Endothelial cell of umbilical vein (primary cell): ENCODE measurements around the gene LMTK2. TPM values are rescaled to one million over a fixed set of nuclear protein-coding genes. Genes with fewer than 3 reads are reported as not detected.

Source experiments
- BruUV-seq: library from RNA; stranded (reverse); fragments of 400-500 nt; replicated peaks from 2 replicates; lab custom pipeline; 2021; lab: Mats Ljungman, UMichigan
- CTCF ChIA-PET: fragments of 300-600, 350-600 bp; sonication (Branson Sonifier 250); formaldehyde crosslinking; loops from one replicate; lab custom pipeline; 2021; ENCODE audit warnings: antibody characterized with exemption, inconsistent platforms; lab: Charles Lee
- POLR2A ChIA-PET: fragments of 300-600, 350-600 bp; sonication (Branson Sonifier 250); formaldehyde crosslinking; loops from one replicate; lab custom pipeline; 2021; ENCODE audit warnings: antibody characterized with exemption, inconsistent platforms; lab: Charles Lee
- DNase-seq: peaks from one replicate; pipeline ENCODE4 v3.0.0-alpha.2; 2011; ENCODE audit warnings: low read depth, low spot score
- FAIRE-seq: peaks from 2 replicates; lab custom pipeline; 2011; peaks lifted over from hg19 to GRCh38; lab: Jason Lieb, UNC
- H2AFZ ChIP-seq: 2 replicates; pipeline ENCODE4 v1.6.0; 2012; ENCODE audit warnings: low read depth, low read length, control low read depth, inconsistent platforms
- H3K27ac ChIP-seq: 2 replicates; pipeline ENCODE4 v1.5.1; 2011; ENCODE audit warnings: low read depth, mild to moderate bottlenecking, control low read depth, low read length, moderate library complexity; ENCODE audit not compliant: insufficient read depth
- H3K27me3 ChIP-seq, 2 experiments: 2 replicates each; pipeline versions ENCODE4 v1.6.0 to v1.6.1; 2011; ENCODE audit warnings: low read length in 2 of 2, mixed read lengths in 1 of 2; ENCODE audit not compliant: control insufficient read depth in 2 of 2, insufficient read depth in 2 of 2
- H3K36me3 ChIP-seq, 2 experiments: 2 replicates in 1 of 2; 3 replicates in 1 of 2; pipeline ENCODE4 v1.5.1; 2011; ENCODE audit warnings: low read length in 2 of 2, mild to moderate bottlenecking in 1 of 2, moderate library complexity in 1 of 2; ENCODE audit not compliant: control insufficient read depth in 2 of 2, insufficient read depth in 2 of 2; ENCODE audit errors: extremely low read depth in 1 of 2
- H3K4me1 ChIP-seq: 3 replicates; pipeline ENCODE4 v1.5.1; 2011; ENCODE audit warnings: mild to moderate bottlenecking, low read length; ENCODE audit not compliant: control insufficient read depth, insufficient read depth; ENCODE audit errors: extremely low read depth
- H3K4me2 ChIP-seq: 2 replicates; pipeline ENCODE4 v1.6.1; 2011; ENCODE audit warnings: low read length, control low read depth, mixed read lengths; ENCODE audit not compliant: insufficient read depth
- H3K4me3 ChIP-seq, 3 experiments: fragments of 200-600 bp in 1 of 3; sonication (generic), shearing (Covaris generic) in 1 of 3; replicated peaks in 1 of 3; 2 replicates each; pipeline ENCODE4 v1.5.1; 2011 to 2016; ENCODE audit warnings: control low read depth in 3 of 3, low read length in 3 of 3, mild to moderate bottlenecking in 2 of 3, inconsistent platforms in 1 of 3, low read depth in 1 of 3, moderate library complexity in 1 of 3; ENCODE audit not compliant: insufficient read depth in 1 of 3
- H3K79me2 ChIP-seq: 2 replicates; pipeline ENCODE4 v1.6.0; 2012; ENCODE audit warnings: low read length, inconsistent platforms; ENCODE audit not compliant: control insufficient read depth, insufficient read depth
- H3K9ac ChIP-seq: replicated peaks from 2 replicates; pipeline ENCODE3; 2011; ENCODE audit warnings: low read length, control low read depth; ENCODE audit not compliant: insufficient read depth; ENCODE audit errors: extremely low read depth
- H3K9me1 ChIP-seq: replicated peaks from 3 replicates; pipeline ENCODE4 v1.6.0; 2011; ENCODE audit warnings: mild to moderate bottlenecking, low read length; ENCODE audit not compliant: control insufficient read depth, insufficient read depth; ENCODE audit errors: extremely low read depth
- H3K9me3 ChIP-seq: replicated peaks from 2 replicates; pipeline ENCODE4 v1.5.1; 2012; ENCODE audit warnings: low read length, inconsistent platforms; ENCODE audit not compliant: control insufficient read depth, insufficient read depth
- H4K20me1 ChIP-seq: replicated peaks from 2 replicates; pipeline ENCODE3; 2011; ENCODE audit warnings: mild to moderate bottlenecking, low read length; ENCODE audit not compliant: control insufficient read depth, insufficient read depth; ENCODE audit errors: extremely low read depth
- FOS ChIP-seq: IDR thresholded peaks from 2 replicates; pipeline ENCODE4 v1.6.1; 2011; ENCODE audit warnings: mild to moderate bottlenecking, low read length, moderate library complexity, borderline replicate concordance; ENCODE audit not compliant: insufficient read depth
- GATA2 ChIP-seq: IDR thresholded peaks from 2 replicates; pipeline ENCODE4 v1.7.0; 2011; ENCODE audit warnings: low read depth, mild to moderate bottlenecking, moderate library complexity, mixed read lengths, low read length; ENCODE audit not compliant: insufficient read length, insufficient read depth
- POLR2A ChIP-seq: IDR thresholded peaks from 2 replicates; pipeline ENCODE4 v1.6.1; 2012; ENCODE audit warnings: low read depth, mild to moderate bottlenecking, control low read depth, low read length
- dilution Hi-C: fragments of 300-500 bp; cut with MboI; formaldehyde crosslinking; loops from one replicate; pipeline ENCODE4 v1.15.0; 2019; ENCODE audit warnings: low sequenced_read_pairs; ENCODE audit not compliant: extremely low pct_ligation_motif_present
- intact Hi-C: fragments of 100-400 bp; cut with micrococcal nuclease; formaldehyde crosslinking; loops from one replicate; pipeline ENCODE4 v1.10.0; 2022
- polyA plus RNA-seq, 4 experiments: library from polyadenylated mRNA; depleted of rRNA in 3 of 4; stranded (reverse) in 3 of 4; unstranded in 1 of 4; fragments of >200 nt; gene quantifications; 2 replicates each; pipeline versions ENCODE4 v1.2.1 to v1.2.3, GENCODE V29; 2011 to 2012; ENCODE audit warnings: missing spikeins in 1 of 4
- total RNA-seq: library from RNA; stranded (reverse); gene quantifications from 2 replicates; pipeline ENCODE4 v1.2.3, GENCODE V29; 2021
- TF ChIP-seq, protein P1 (sequence below): IDR thresholded peaks from 2 replicates; pipeline ENCODE4 v1.6.1; 2011; ENCODE audit not compliant: insufficient read depth, insufficient read length
- TF ChIP-seq, protein P2 (sequence below), 2 donors: IDR thresholded peaks; 1 replicate in 1 of 2; 2 replicates in 1 of 2; pipeline ENCODE4 v1.5.1; 2011; ENCODE audit warnings: low read length in 2 of 2, mild to moderate bottlenecking in 2 of 2, moderate library complexity in 2 of 2, control low read depth in 1 of 2, inconsistent platforms in 1 of 2, low read depth in 1 of 2; ENCODE audit not compliant: insufficient read depth in 1 of 2; ENCODE audit errors: extremely low read depth in 1 of 2

LMTK2 gene
- total and polyA plus RNA-seq, 2 donors (not counting 3 experiments of a cell fraction or from before 2014, with no cell fraction given) = 5.9 to 13.8 TPM

- H3K79me2 ChIP-seq = no peaks in the 10 kb centered on the region
- H3K9ac ChIP-seq = no peak overlapping the region
- dilution Hi-C loops (no loop called here), intact Hi-C loops (no loop called here)
- no peak for FAIRE-seq
- no peaks in the 10 kb centered on the region for H3K9me3 ChIP-seq
- H3K4me1 ChIP-seq = no peaks in the 10 kb centered on the region
- DNase-seq = no peak
- no peak overlapping the region for H3K4me3 ChIP-seq
- H3K36me3 ChIP-seq = peaks cover 2 to 38% of the 10 kb centered on the region in 2 experiments
- no peak overlapping the region for H3K4me2 ChIP-seq
- no TSS peak for BruUV-seq
- H3K27me3 ChIP-seq = no peaks in the 10 kb centered on the region
- H2AFZ ChIP-seq = no peak overlapping the region
- no peaks in the 10 kb centered on the region for H3K9me1 ChIP-seq
- CTCF ChIA-PET = no interaction called here
- POLR2A ChIA-PET = no interaction called here
- H3K27ac ChIP-seq = no peak overlapping the region
- no peaks in the 10 kb centered on the region for H4K20me1 ChIP-seq
- no peak for TF ChIP-seq GATA2
- TF ChIP-seq POLR2A = no peak
- TF ChIP-seq FOS = no peak
- TF ChIP-seq, protein P1, sequence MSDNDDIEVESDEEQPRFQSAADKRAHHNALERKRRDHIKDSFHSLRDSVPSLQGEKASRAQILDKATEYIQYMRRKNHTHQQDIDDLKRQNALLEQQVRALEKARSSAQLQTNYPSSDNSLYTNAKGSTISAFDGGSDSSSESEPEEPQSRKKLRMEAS = no peak
Measured at GRCh38 chr7:98232263-98232585, 125.6 kb downstream of the LMTK2 start.

GRCh38 chr7:98232799-98233198, 126.1 kb downstream of the LMTK2 start:
- POLR2A ChIA-PET = no interaction called here

More at GRCh38 chr7:98232799-98233198, 126.1 kb downstream of the LMTK2 start:
- H3K4me1 ChIP-seq = no peaks in the 10 kb centered on the region
- intact Hi-C loops (no loop called here), dilution Hi-C loops (no loop called here)
- H3K4me3 ChIP-seq = no peak overlapping the region
- no peaks in the 10 kb centered on the region for H3K9me3 ChIP-seq
- no peak overlapping the region for H3K27ac ChIP-seq
- CTCF ChIA-PET = no interaction called here
- no peaks in the 10 kb centered on the region for H3K9me1 ChIP-seq
- H3K9ac ChIP-seq = no peak overlapping the region
- FAIRE-seq = no peak
- no peaks in the 10 kb centered on the region for H3K27me3 ChIP-seq
- no peak for DNase-seq
- peaks cover 2 to 38% of the 10 kb centered on the region in 2 experiments for H3K36me3 ChIP-seq
- no peak overlapping the region for H3K4me2 ChIP-seq
- TF ChIP-seq, protein P2, sequence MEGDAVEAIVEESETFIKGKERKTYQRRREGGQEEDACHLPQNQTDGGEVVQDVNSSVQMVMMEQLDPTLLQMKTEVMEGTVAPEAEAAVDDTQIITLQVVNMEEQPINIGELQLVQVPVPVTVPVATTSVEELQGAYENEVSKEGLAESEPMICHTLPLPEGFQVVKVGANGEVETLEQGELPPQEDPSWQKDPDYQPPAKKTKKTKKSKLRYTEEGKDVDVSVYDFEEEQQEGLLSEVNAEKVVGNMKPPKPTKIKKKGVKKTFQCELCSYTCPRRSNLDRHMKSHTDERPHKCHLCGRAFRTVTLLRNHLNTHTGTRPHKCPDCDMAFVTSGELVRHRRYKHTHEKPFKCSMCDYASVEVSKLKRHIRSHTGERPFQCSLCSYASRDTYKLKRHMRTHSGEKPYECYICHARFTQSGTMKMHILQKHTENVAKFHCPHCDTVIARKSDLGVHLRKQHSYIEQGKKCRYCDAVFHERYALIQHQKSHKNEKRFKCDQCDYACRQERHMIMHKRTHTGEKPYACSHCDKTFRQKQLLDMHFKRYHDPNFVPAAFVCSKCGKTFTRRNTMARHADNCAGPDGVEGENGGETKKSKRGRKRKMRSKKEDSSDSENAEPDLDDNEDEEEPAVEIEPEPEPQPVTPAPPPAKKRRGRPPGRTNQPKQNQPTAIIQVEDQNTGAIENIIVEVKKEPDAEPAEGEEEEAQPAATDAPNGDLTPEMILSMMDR (IDR thresholded peaks at IDR 0.05; ENCODE audit: extremely low read depth in 1 of 2, insufficient read depth in 1 of 2, low read depth in 1 of 2, low read length in 2 of 2) = no peak
- TF ChIP-seq POLR2A = peak; percentile 18
- no TSS peak for BruUV-seq
- no peaks in the 10 kb centered on the region for H4K20me1 ChIP-seq
- H2AFZ ChIP-seq = no peak overlapping the region
- no peaks in the 10 kb centered on the region for H3K79me2 ChIP-seq
